Left renal pelvis (tissue), 4 donors: ENCODE data around the gene AKT2. TPM values are rescaled to one million over a fixed set of nuclear protein-coding genes. Genes with fewer than 3 reads are reported as not detected.
A peak's percentile ranks its signal among the peaks of the same experiment; 100 is the strongest.

Source experiments
- DNase-seq, 4 donors: peaks; one replicate each; pipeline ENCODE4 v3.0.0-alpha.2; 2013; ENCODE audit warnings: low read depth in 4 of 4, low spot score in 3 of 4
- polyA plus RNA-seq, 4 donors: library from polyadenylated mRNA; unstranded; fragments of 120-200 nt; gene quantifications; one replicate each; pipeline ENCODE4 v1.2.1, GENCODE V29; 2013; ENCODE audit not compliant: insufficient read length in 4 of 4

AKT2 gene
- polyA plus RNA-seq, 4 donors, result 139 to 203 (median 168) TPM

- no peak for DNase-seq
Observed at GRCh38 chr19:40274585-40275544, 10.3 kb downstream of the AKT2 start.

GRCh38 chr19:40273469-40274360 lies 11.4 kb downstream of the AKT2 start:
- DNase-seq, result no peak

GRCh38 chr19:40272261-40272660 lies 12.9 kb downstream of the AKT2 start:
- DNase-seq, result no peak

- DNase-seq, result no peak
Observed at GRCh38 chr19:40271706-40272105, 13.4 kb downstream of the AKT2 start.

GRCh38 chr19:40270362-40271089 lies 14.6 kb downstream of the AKT2 start:
- DNase-seq, result no peak

GRCh38 chr19:40269216-40269940 lies 15.8 kb downstream of the AKT2 start:
- DNase-seq, result no peak

GRCh38 chr19:40267601-40267997 lies 17.5 kb downstream of the AKT2 start:
- DNase-seq, result no peak

- DNase-seq, result no peak
Observed at GRCh38 chr19:40266912-40267600, 18.1 kb downstream of the AKT2 start.

- no peak for DNase-seq
Observed at GRCh38 chr19:40266119-40266518, 19.0 kb downstream of the AKT2 start.

- no peak for DNase-seq
Observed at GRCh38 chr19:40265763-40266099, 19.4 kb downstream of the AKT2 start.

GRCh38 chr19:40265055-40265762 lies 19.9 kb downstream of the AKT2 start:
- DNase-seq, result no peak

GRCh38 chr19:40264314-40265054 lies 20.7 kb downstream of the AKT2 start:
- DNase-seq, result no peak

GRCh38 chr19:40263440-40264313 lies 21.5 kb downstream of the AKT2 start:
- no peak for DNase-seq

- DNase-seq, result no peak
Observed at GRCh38 chr19:40262422-40262821, 22.7 kb downstream of the AKT2 start.

- no peak for DNase-seq
Observed at GRCh38 chr19:40261631-40262030, 23.5 kb downstream of the AKT2 start.

- DNase-seq, result peak in 1 of 4 donors; percentile 36
Observed at GRCh38 chr19:40257096-40257517, 28.0 kb downstream of the AKT2 start.

- no peak for DNase-seq
Observed at GRCh38 chr19:40256512-40256911, 28.6 kb downstream of the AKT2 start.
